Measurements from ENCODE around the gene XAF1.
A peak's percentile ranks its signal among the peaks of the same experiment; 100 is the strongest.
"Not testable (repeated sequence)": the region's sequence is repeated elsewhere in the genome, so short reads cannot be mapped to it uniquely, and the experiment has no call there.

XAF1 gene

DNA sequence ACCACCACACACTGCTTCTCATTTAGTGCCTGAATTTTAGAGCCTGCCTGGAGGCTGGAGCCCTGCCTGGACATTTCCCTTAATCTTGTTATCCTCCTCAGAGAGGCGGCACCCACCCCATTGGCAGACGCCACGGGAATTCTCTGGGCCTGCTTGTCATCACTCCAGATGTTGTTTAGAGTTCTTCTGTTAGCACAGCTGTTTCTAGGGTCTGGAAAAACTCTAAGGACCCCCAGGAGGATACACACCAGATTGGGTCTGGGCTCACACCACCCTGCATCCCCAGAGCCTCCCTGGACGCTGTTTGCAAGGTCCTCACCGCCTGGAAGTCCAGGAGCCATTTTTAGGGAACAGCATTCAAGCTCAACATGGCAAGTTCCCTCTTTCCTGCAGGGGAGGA lies 565 bp upstream of the XAF1 start:
- DNase-seq, result peak; percentile 42

- DNase-seq, result no peak
Measured at GRCh38 chr17:6756425-6757031, 682 bp downstream of the XAF1 start.

DNA sequence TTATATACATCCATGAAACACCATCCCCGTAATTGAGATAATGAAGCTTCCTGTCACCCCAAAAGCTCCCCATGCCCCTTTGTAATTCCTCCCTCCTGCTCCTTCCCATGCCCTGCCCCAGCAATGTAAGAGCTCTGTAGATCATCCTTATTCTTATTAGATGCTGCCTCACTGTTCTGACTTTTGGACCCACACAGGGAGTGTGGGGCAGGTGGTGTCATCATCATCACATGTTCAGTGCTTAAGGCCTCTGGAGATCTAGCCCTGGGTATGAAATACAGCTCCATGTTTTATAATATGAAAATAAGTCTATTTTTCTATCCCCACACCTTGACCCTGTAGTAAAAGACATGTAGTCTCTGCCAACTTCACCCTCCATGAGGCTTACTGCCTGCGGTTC lies 1.9 kb downstream of the XAF1 start:
- no peak for DNase-seq

DNA sequence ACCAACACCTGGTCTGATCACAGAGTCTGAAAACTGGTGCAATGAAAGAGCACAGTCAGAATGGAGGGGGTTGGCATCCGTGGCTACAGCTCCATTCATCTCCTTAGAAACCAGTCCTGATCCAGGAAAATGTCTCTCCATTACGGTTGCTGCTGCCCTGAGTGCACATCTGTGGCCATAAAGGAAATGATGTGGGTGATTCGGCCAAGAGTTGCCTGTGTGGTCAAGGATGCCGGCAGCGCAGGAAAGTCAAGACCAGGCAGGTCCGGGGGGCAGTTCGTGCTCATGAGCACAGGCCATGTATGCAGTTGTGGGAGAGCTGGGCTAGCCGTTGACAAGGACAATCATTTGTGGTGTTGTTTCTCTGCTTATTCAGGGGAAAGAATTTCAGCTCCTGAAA lies 5.9 kb downstream of the XAF1 start:
- DNase-seq, result no peak

DNA sequence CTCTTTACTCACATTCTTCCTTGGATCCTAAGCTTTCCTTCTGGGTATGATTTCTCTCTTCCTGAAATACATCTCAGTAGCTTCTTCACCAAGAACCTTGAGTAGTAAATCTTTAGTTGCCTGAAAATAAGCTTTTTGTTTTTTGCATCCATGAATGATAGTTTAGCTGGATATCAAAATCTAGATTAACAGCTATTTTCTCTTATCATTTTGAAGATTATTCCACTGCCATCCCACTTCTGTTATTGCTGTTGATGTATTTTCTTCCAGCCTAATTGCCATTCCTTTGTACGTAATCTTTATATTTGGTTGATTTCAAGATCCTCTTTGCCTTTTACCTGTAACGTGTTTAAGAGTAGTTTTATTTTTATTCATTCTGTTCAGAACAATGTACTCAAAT lies 12.6 kb downstream of the XAF1 start:
- DNase-seq, result no peak

GRCh38 chr17:6772016-6772415 lies 16.2 kb downstream of the XAF1 start:
- no peak for DNase-seq

- not testable (repeated sequence) for DNase-seq
Measured at GRCh38 chr17:6774906-6775305, 19.1 kb downstream of the XAF1 start.

DNA sequence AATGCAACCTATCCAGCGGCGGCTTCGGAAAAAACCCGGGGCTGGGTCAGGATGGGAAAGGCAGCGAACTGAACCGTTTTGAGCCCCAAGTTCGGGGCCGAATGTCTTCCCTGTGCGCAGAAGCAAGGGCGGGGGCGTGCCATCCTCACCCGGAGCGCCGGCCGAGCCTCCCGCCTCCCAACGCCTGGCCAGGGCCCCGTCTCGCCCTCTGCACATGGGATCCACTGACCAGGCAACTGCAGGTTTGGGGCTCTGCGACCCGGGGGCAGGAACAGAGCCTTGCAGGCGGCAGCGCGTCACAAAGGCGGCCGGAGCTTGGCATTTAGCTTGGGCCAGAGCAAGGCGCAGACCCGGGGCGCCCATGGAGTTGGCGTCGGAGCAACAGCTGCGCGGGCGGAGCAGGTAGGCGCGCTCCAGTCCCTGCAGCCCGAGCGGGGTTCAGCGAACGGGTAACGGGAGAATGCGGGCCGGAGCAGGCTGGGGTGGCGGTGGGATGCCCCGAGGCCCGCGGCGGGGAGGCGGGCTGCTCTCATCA lies 20.1 kb downstream of the XAF1 start, which contains the start of gene FBXO39:
TSS of gene FBXO39 (plus strand) at position 345 of the 535 bp plus-strand sequence. CDS start 3,654 bp downstream, outside the sequence.
- no peak for DNase-seq

DNA sequence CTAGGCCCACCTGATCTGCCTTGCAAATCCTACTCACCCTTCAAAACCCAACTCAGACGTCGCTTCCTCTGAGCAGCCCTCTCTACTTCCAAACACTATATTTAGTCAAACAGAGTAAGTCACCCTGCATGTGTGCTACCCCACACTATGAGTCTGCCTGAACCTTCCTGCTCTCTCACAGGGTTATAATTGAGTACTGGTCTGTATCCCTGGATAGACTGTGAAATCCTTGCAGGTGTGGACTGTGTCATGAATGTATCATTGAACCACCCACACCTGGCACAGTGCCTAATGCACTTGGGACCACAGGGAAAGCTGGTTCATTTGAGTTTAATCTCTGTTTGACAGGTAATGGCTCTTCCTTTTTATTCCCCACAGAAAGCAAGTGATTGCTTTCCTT lies 23.6 kb downstream of the XAF1 start:
- DNase-seq, result no peak

DNA sequence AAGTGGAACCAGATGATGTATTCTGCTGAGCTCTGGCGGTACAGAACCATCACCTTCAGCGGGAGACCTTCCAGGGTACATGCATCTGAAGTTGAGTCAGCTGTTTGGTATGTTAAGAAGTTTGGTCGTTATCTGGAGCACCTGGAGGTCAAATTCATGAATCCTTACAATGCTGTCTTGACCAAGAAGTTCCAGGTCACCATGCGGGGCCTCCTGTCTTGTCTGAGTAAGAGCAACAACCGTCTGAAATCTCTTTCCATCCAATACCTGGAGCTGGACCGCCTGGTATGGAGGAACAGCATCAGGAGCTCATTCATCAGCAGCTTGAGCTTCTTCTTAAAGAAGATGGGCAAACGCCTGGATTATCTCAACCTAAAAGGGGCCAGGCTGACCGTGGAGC lies 24.2 kb downstream of the XAF1 start:
- no peak for DNase-seq

- DNase-seq, result no peak
Measured at GRCh38 chr17:6780886-6781285, 25.0 kb downstream of the XAF1 start.

DNA sequence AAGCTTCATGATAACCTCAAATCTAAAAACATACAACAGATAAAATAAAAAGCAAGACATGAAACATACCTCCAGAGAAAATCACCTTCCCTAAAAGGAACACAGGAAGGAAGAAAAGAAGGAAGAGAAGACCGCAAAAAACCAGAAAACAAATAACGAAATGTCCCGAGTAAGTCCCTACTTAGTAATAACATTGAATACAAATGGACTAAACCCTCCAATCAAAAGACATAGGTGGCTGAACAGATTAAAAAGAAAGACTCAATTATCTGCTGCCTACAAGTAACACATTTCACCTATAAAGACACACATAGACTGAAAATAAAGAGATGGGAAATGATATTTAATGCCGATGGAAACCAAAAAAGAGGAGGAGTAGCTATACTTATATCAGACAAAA lies 26.4 kb downstream of the XAF1 start:
- DNase-seq, result no peak

- no peak for DNase-seq
Measured at GRCh38 chr17:6786618-6787017, 30.8 kb downstream of the XAF1 start.

- DNase-seq, result no peak
Measured at GRCh38 chr17:6787081-6787693, 31.3 kb downstream of the XAF1 start.

GRCh38 chr17:6789146-6789545 lies 33.3 kb downstream of the XAF1 start:
- DNase-seq, result no peak

- DNase-seq, result no peak
Measured at GRCh38 chr17:6793748-6794493, 38.1 kb downstream of the XAF1 start.

DNA sequence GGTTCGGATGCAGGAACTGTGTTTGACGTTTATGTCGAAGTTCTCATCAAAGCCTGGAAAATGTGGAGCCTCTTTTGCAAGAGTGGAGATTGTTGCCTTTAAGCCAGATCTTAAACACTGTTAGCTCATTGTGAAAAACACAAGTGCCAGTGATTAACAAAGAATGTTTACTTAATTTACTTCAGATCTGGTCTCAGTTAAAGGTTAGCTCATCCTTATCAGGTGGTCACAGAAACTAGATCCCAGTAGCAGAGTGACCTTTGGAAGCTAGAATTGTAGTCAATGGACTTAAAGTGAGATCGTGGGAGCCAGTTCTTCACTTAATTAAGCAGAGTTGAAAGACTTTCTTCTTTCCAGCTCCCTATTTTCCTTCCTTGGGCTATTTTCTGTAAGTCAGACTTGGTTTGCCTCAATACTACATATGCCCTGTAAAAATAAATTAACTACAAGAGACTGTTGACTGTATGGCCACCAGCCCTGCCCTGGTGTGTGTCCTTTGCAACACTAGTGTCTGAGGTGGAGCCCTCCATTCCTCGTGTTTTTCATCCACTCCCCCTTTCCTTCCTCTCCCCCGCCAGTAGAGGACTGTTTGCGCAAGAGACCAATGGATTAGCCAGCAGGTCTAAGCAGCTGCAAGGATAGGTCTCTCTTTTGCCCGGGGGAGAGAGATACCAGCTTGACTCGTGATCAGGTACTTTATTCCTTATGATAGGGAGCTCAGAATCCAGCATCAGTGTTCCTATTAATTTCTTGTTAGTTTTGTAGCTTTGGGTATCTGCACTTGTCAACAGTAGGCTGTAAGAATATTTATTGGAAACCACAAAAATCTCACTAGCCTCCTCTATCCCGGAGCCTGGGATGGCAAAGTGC lies 40.4 kb downstream of the XAF1 start:
- DNase-seq, result no peak

- no peak for DNase-seq
Measured at GRCh38 chr17:6796887-6797490, 41.1 kb downstream of the XAF1 start.

- no peak for DNase-seq
Measured at GRCh38 chr17:6797718-6798351, 42.0 kb downstream of the XAF1 start.

DNA sequence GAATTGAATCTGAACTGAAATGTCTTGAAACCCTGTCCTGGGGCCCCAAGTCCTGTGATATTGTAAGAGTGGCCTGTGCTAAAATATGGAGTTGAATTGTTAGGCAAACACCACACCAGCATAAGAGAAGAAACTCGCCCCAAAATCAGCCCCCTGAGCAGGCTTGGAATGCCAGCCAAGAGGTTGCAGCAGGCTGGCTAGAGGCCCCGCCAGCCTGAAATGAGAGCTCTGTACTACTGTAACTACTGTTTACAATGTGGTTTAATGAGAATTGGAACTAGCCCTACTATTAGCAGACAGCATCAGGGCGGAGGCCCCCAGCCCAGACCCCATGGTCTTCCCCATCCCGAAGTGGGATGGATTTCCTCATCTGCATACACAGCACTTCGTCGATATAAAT lies 43.9 kb downstream of the XAF1 start:
- DNase-seq, result no peak

GRCh38 chr17:6800422-6801027 lies 44.7 kb downstream of the XAF1 start:
- no peak for DNase-seq

- DNase-seq, result no peak
Measured at GRCh38 chr17:6811510-6811909, 55.7 kb downstream of the XAF1 start.

Measured in femur (tissue), 1 donor.